Trophoblast cell (in vitro differentiated cells and primary cell): Measurements from ENCODE around the gene ARHGAP10.

Experiments used
- DNase-seq, 2 donors: peaks; one replicate each; pipeline ENCODE4 v3.0.0-alpha.2; 2016
- H2AFZ ChIP-seq: 2 replicates; pipeline ENCODE4 v1.6.1; 2013; ENCODE audit warnings: low read length, moderate library complexity, mild to moderate bottlenecking; ENCODE audit not compliant: insufficient read depth, poor library complexity
- H2AK5ac ChIP-seq: 2 replicates; pipeline ENCODE4 v1.6.1; 2013; ENCODE audit warnings: mild to moderate bottlenecking, low read length
- H2BK120ac ChIP-seq: 2 replicates; pipeline ENCODE4 v1.6.1; 2013; ENCODE audit warnings: low read length, mild to moderate bottlenecking, moderate library complexity; ENCODE audit not compliant: insufficient read depth, poor library complexity
- H2BK12ac ChIP-seq: 2 replicates; pipeline ENCODE4 v1.6.1; 2013; ENCODE audit warnings: mild to moderate bottlenecking, low read length, moderate library complexity
- H2BK5ac ChIP-seq: 2 replicates; pipeline ENCODE4 v1.6.1; 2013; ENCODE audit warnings: low read length, low read depth, moderate library complexity, mild to moderate bottlenecking; ENCODE audit not compliant: poor library complexity
- H3K14ac ChIP-seq: 2 replicates; pipeline ENCODE4 v1.6.1; 2013; ENCODE audit warnings: mild to moderate bottlenecking, low read length
- H3K18ac ChIP-seq: 2 replicates; pipeline ENCODE4 v1.6.1; 2013; ENCODE audit warnings: mild to moderate bottlenecking, low read length
- H3K23ac ChIP-seq: 2 replicates; pipeline ENCODE4 v1.6.1; 2013; ENCODE audit warnings: low read length
- H3K27ac ChIP-seq: 2 replicates; pipeline ENCODE4 v1.5.1; 2013; ENCODE audit warnings: low read depth, mild to moderate bottlenecking, inconsistent platforms, low read length, moderate library complexity
- H3K27me3 ChIP-seq: 2 replicates; pipeline ENCODE4 v1.6.1; 2013; ENCODE audit warnings: inconsistent platforms, mild to moderate bottlenecking, low read length, moderate library complexity; ENCODE audit not compliant: insufficient read depth
- H3K36me3 ChIP-seq, 2 experiments: 1 replicate in 1 of 2; 2 replicates in 1 of 2; pipeline ENCODE4 v1.6.1; 2013; ENCODE audit warnings: low read length in 2 of 2, mild to moderate bottlenecking in 2 of 2, moderate library complexity in 1 of 2; ENCODE audit not compliant: insufficient read depth in 2 of 2, control insufficient read depth in 1 of 2
- H3K4ac ChIP-seq: 2 replicates; pipeline ENCODE4 v1.6.1; 2013; ENCODE audit warnings: low read depth, mild to moderate bottlenecking, low read length, moderate library complexity
- H3K4me1 ChIP-seq, 2 experiments: 1 replicate in 1 of 2; 2 replicates in 1 of 2; pipeline ENCODE4 v1.6.1; 2013; ENCODE audit warnings: low read length in 2 of 2, mild to moderate bottlenecking in 2 of 2, moderate library complexity in 1 of 2; ENCODE audit not compliant: insufficient read depth in 2 of 2, control insufficient read depth in 1 of 2
- H3K4me2 ChIP-seq: 2 replicates; pipeline ENCODE4 v1.6.1; 2013; ENCODE audit warnings: inconsistent platforms, mild to moderate bottlenecking, low read length, moderate library complexity
- H3K4me3 ChIP-seq: 2 replicates; pipeline ENCODE4 v1.5.1; 2013; ENCODE audit warnings: mild to moderate bottlenecking, low read depth, low read length, inconsistent platforms
- H3K79me1 ChIP-seq: one replicate; pipeline ENCODE4 v1.6.1; 2013; ENCODE audit warnings: low read length
- H3K79me2 ChIP-seq: 2 replicates; pipeline ENCODE4 v1.6.1; 2013; ENCODE audit warnings: low read length, mild to moderate bottlenecking; ENCODE audit not compliant: control insufficient read depth, insufficient read depth, poor library complexity
- H3K9ac ChIP-seq: 2 replicates; pipeline ENCODE4 v1.6.1; 2013; ENCODE audit warnings: mild to moderate bottlenecking, low read length
- H3K9me3 ChIP-seq: 2 replicates; pipeline ENCODE4 v1.6.1; 2013; ENCODE audit warnings: low read depth, mild to moderate bottlenecking, control low read depth, inconsistent platforms, low read length; ENCODE audit not compliant: insufficient read depth
- H4K12ac ChIP-seq: 2 replicates; pipeline ENCODE4 v1.6.1; 2013; ENCODE audit warnings: low read depth, mild to moderate bottlenecking, low read length, moderate library complexity
- H4K8ac ChIP-seq: 2 replicates; pipeline ENCODE4 v1.6.1; 2013; ENCODE audit warnings: low read depth, mild to moderate bottlenecking, low read length, moderate library complexity
- H4K91ac ChIP-seq: one replicate; pipeline ENCODE4 v1.6.1; 2013; ENCODE audit warnings: low read depth, mild to moderate bottlenecking, low read length, moderate library complexity
- WGBS: extraction: QIAGEN DNeasy Blood & Tissue Kit; methylation state at CpG from one replicate; pipeline ENCODE4 v1.1.7; 2013; ENCODE audit warnings: missing lambda C conversion rate; ENCODE audit not compliant: insufficient read length, insufficient coverage; ENCODE audit errors: extremely low coverage; 5-methylcytosine and 5-hydroxymethylcytosine counted together

Gene ARHGAP10

DNA sequence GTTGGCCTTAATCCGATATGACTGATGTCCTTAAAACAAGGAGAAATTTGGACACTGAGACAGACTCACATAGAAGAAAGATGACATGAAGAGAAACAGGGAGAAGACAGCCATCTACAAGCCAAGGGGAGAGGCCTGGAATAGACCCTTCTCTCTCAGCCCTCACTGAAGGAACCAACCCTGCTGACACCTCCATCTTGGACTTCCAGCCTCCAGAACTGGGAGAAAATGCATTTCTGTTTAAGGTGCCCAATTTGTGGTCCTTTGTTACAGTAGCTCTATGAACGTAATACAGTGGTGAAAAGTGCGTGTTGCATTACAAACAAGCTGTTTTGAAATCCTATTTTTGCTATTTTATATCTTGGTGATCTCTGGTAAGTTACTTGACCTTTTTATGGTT is 343.6 kb downstream of the ARHGAP10 start:
- Histone ChIP-seq H4K12ac (no peak overlapping the region), H3K36me3 (peaks cover 14 to 28% of the 10 kb centered on the region in 2 experiments), H3K4me1 (no peaks in the 10 kb centered on the region), H3K23ac (no peak overlapping the region), H4K8ac (no peak overlapping the region), H2AK5ac (no peak overlapping the region), H2AFZ (no peak overlapping the region), H4K91ac (no peak overlapping the region), H3K4me2 (no peak overlapping the region), H3K9ac (no peak overlapping the region), H3K27me3 (no peaks in the 10 kb centered on the region), H3K79me1 (no peaks in the 10 kb centered on the region), H3K4ac (no peak overlapping the region), H2BK5ac (no peak overlapping the region), H3K79me2 (no peaks in the 10 kb centered on the region), H3K4me3 (no peak overlapping the region), H3K9me3 (peaks cover 8% of the 10 kb centered on the region), H2BK12ac (no peak overlapping the region), H3K14ac (no peak overlapping the region), H3K27ac (no peak overlapping the region), H3K18ac (no peak overlapping the region), H2BK120ac (no peak overlapping the region)
- DNase-seq = no peak
- WGBS = no CpG with 5 or more reads among the region's 3 CpGs

DNA sequence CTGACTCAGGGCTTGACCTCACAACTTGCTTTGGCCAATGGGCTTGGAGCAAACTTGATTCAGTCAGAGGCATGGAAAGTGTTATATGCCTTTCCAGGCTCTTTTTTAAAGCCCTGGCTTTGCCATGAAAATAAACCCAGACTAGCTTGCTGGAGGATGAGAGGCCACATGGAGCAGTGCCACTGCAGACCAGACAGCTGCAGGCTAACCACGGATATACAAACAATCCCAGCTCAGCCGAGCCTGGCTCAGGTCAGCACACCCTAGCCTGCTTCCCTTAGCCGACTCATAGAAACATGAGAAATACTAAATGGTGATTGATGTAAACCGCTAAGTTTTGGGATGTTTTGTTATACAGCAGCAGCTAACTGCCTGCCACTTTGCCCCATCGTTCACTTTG is 345.1 kb downstream of the ARHGAP10 start:
- no peak overlapping the region for H2BK12ac ChIP-seq
- H2BK5ac ChIP-seq = no peak overlapping the region
- H3K23ac ChIP-seq = no peak overlapping the region
- H4K12ac ChIP-seq = no peak overlapping the region
- H3K9ac ChIP-seq = no peak overlapping the region
- no peak overlapping the region for H3K4me2 ChIP-seq
- no peak overlapping the region for H4K8ac ChIP-seq
- no peak overlapping the region for H2AFZ ChIP-seq
- H3K4me3 ChIP-seq = no peak overlapping the region
- no peak overlapping the region for H2BK120ac ChIP-seq
- H4K91ac ChIP-seq = no peak overlapping the region
- H3K79me2 ChIP-seq = no peaks in the 10 kb centered on the region
- no peak overlapping the region for H3K4ac ChIP-seq
- no CpG with 5 or more reads among the region's 5 CpGs for WGBS
- no peak overlapping the region for H2AK5ac ChIP-seq
- H3K14ac ChIP-seq = no peak overlapping the region
- H3K18ac ChIP-seq = no peak overlapping the region
- no peaks in the 10 kb centered on the region for H3K79me1 ChIP-seq
- H3K27me3 ChIP-seq = no peaks in the 10 kb centered on the region
- peaks cover 17 to 35% of the 10 kb centered on the region in 2 experiments for H3K36me3 ChIP-seq
- H3K9me3 ChIP-seq = peaks cover 10% of the 10 kb centered on the region
- no peak overlapping the region for H3K27ac ChIP-seq
- no peak for DNase-seq
- no peaks in the 10 kb centered on the region for H3K4me1 ChIP-seq

DNA sequence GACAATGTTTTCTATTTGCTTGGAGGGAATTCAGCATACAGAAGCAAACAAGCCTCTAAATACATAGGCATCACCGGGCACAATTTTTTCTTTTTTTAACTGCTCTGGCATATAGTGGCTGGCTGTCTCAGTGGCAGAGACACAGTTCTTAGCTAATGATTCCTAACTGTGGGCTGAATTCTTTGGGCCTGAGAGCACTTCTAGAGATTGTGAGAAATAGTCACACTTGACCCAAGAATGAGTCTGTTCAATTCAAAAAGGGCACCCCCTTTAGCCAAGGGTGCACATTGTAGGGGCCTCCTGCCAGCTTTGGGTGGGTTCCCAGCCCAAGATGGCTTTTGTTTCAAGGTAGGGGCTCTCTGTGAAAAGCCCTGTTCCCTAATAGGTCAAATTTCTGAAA is 345.7 kb downstream of the ARHGAP10 start:
- WGBS = no CpG with 5 or more reads among the region's 1 CpG
- no peak overlapping the region for H3K18ac ChIP-seq
- no peak overlapping the region for H2BK5ac ChIP-seq
- no peaks in the 10 kb centered on the region for H3K27me3 ChIP-seq
- no peak overlapping the region for H3K4me3 ChIP-seq
- H3K27ac ChIP-seq = no peak overlapping the region
- no peak overlapping the region for H3K9ac ChIP-seq
- no peaks in the 10 kb centered on the region for H3K79me1 ChIP-seq
- H4K91ac ChIP-seq = no peak overlapping the region
- no peak overlapping the region for H4K12ac ChIP-seq
- no peak for DNase-seq
- no peaks in the 10 kb centered on the region for H3K4me1 ChIP-seq
- H3K4me2 ChIP-seq = no peak overlapping the region
- no peaks in the 10 kb centered on the region for H3K79me2 ChIP-seq
- no peak overlapping the region for H3K4ac ChIP-seq
- H3K36me3 ChIP-seq = peaks cover 17 to 36% of the 10 kb centered on the region in 2 experiments
- H4K8ac ChIP-seq = no peak overlapping the region
- H3K9me3 ChIP-seq = peaks cover 10% of the 10 kb centered on the region
- H2BK12ac ChIP-seq = no peak overlapping the region
- H2BK120ac ChIP-seq = no peak overlapping the region
- H3K23ac ChIP-seq = no peak overlapping the region
- H3K14ac ChIP-seq = no peak overlapping the region
- H2AK5ac ChIP-seq = no peak overlapping the region
- H2AFZ ChIP-seq = no peak overlapping the region

DNA sequence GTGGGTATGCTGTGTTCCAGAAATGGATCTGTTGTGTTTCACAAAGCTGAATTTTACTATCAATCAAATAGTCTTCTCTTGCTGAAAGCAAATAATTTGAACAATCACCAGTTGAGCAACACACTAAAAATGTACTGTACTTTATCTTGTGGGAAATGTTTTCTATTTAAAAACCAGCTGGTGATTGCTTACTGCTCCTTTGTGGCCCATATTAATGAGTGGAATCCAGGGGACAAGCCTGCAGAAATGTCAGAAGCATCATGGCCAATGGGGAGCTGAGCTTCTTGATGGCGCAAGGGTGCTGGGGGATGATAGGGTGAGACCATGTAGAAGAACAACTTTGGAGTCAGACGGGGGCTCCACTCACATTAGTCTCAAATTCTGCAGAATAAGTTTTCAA is 346.2 kb downstream of the ARHGAP10 start:
- Histone ChIP-seq H2BK12ac (no peak overlapping the region), H3K27me3 (no peaks in the 10 kb centered on the region), H3K18ac (no peak overlapping the region), H3K14ac (no peak overlapping the region), H4K8ac (no peak overlapping the region), H3K36me3 (peaks cover 16 to 34% of the 10 kb centered on the region in 2 experiments), H3K79me2 (no peaks in the 10 kb centered on the region), H3K4ac (no peak overlapping the region), H2BK120ac (no peak overlapping the region), H2AFZ (no peak overlapping the region), H2AK5ac (no peak overlapping the region), H3K79me1 (no peaks in the 10 kb centered on the region), H4K91ac (no peak overlapping the region), H2BK5ac (no peak overlapping the region), H3K9me3 (peaks cover 10% of the 10 kb centered on the region), H3K9ac (no peak overlapping the region), H3K4me2 (no peak overlapping the region), H3K27ac (no peak overlapping the region), H3K23ac (no peak overlapping the region), H4K12ac (no peak overlapping the region), H3K4me3 (no peak overlapping the region), H3K4me1 (no peaks in the 10 kb centered on the region)
- WGBS = no CpG with 5 or more reads among the region's 2 CpGs
- no peak for DNase-seq
